COR-L47 (cell line): ENCODE results near the gene ADGRB3.
"Not testable (repeated sequence)": the region's sequence is repeated elsewhere in the genome, so short reads cannot be mapped to it uniquely, and the experiment has no call there.

Source experiments
- DNase-seq: peaks from one replicate; lab custom pipeline; 2025; lab: John Stamatoyannopoulos, UW

Gene ADGRB3

DNA sequence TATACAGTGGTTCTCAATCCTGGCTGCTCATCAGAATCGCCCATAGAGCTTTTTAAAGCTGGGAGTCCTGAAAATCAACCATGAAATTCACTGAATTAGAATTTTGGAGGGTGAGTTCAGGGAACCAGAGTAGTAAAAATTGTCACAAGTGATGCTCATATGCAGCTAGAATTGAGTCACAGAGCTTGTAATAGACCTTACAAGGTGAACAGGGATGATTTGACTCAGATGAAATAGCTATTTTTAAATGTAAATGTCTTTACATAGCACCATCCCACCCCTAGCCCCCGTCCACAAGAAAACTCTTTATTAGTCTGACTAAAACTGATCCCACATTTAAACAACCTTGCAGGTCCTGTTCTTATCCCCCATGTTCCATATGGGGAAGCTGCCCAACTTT, 630.0 kb downstream of the ADGRB3 start:
- no peak for DNase-seq

DNA sequence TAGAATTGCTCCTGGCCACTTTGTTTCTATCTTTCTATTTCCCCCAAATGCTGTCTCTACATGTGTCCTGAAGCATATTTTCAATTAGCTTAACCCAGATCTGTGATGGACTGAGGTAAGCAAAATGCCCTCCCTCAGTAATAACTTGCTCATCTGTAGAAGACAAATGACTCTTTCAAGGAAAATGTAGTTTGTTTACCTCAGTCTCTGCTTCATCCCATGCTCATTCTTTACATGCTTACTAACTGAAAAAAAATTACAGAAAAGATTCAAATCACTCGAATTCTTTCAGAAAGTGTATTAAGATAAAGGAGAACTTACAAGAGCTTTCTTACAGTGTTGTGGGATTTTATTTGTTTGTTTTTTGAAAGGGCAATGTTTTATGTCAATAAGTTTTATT, 630.6 kb downstream of the ADGRB3 start:
- DNase-seq = no peak

DNA sequence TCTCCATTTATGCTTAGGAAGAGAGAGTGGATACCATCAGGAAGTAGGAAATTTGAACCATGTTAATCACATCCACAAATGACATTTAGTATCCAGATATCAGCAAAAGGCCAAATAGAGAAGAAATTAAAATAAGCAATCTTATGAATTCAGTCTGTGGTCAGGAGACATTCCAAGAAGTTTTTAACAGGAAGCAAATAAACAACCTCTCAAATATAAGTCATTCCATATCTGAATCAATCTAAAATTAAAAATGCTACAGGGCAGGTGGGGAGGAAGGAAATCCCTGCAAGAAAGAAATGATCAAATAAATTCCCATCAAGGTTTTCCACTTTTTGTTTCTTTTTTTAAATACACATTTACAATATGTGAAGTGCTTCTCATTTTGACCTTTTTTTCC, 641.1 kb downstream of the ADGRB3 start:
- no peak for DNase-seq

DNA sequence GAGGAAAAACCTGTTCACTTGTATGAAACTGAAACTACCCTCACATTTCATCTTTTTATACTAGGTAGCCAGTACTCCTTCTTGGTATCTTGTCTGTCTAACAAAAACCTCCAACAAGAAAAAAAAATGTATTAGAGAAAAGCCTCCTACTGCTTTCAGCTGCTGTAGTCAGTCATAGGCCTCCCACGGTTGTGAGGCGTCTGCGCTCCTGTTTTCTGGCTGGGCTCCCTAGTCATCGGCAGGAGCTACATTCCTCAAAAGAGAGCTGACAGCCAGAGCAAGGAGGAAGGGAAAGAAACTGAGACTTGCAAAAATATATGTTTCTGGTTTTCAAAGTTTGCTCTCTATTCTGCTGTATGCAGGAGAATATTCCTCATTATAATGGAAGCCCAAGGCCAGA, 644.7 kb downstream of the ADGRB3 start:
- DNase-seq = no peak

DNA sequence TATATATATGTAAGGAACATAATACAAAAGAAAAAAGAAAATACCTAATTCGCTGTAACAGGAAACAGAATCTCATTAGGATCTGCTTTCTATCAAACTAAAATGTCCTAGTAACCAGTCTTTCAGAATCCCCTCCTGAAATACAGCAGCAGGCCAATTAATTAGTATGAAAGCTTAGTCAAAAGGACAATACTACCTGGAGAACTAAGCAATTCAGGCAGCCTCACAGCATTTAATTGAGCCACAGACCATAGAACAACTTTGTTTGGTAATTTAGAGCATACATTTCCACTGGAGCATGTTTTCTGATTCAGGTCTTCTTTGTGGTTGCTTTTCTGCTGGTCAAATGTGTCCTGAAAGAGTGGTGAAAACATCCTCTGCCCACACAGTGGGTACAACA, 645.8 kb downstream of the ADGRB3 start:
- DNase-seq = peak; percentile 31

DNA sequence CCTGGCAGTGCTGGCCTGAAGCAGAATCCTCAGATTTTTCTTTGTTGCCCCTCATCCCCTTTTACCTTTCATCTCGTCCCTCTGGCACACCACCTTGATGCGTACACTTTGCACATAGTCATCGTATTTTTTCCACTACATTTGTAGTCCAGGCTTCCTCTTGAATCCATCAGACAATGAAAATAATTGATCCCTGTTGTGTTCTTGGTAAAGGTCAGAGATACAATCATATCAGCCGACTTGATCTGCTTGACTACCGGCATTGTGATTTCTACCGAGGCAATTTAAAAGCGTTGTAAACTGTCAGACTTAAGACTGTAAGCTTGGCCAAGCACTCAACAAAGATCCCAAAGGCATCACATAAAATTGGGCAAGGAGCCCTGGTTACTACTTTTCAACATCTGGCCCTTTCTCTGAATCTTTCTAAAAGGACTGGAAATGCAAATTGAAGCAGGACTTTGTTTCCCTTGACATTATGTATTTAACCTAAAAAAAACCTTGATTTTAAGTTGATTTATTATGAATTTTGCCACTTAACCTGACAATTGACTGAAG, 649.2 kb downstream of the ADGRB3 start:
- DNase-seq = no peak

DNA sequence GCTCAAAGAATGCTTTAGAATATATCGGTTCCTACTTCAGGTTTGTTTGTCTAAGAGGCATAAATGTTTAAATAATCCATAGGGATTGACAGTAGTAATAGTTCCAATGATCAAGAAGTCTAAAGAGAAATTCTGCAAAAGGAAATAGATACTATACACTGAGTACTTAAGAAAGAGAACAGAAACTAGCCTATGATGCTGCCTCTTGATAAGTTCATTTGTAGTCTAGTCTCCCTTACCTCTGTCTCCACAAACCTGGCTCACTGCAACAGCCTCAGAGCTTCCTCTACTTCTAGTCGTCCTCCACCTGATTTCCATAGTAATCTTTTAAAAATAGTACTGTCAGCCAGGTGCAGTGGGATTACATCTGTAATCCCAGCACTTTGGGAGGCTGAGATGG, 650.0 kb downstream of the ADGRB3 start:
- no peak for DNase-seq

DNA sequence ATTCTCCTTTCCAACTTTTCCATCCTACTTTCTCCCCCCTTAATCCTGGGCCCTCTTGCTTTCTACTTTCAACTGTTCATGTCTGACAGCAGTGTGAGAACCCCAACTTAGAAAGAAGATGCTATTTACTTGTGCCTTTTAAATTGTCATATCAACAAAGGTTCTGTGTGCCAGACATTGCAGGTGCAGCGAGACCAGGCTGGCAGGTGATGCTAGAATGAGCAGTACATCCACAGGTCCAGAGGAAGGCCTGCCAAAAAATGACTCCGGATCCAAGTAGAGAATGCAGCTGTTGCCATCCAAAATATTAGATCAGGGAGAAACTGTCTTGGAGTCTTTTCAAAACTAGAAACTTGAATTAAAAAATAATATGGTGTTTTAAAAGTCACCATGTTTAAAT, 651.2 kb downstream of the ADGRB3 start:
- DNase-seq = peak; percentile 73

DNA sequence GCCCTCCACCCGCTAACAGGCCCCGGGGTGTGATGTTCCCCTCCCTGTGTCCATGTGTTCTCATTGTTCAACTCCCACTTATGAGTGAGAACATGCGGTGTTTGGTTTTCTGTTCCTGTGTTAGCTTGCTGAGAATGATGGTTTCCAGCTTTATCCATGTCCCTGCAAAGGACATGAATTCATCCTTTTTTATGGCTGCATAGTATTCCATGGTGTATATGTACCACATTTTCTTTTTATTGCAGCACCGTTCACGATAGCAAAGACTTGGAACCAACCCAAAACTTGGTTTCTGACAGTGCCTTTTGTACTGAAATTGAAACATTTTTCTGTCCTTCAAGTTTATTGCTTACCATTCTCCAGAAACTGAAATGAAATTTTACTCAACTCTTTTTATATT, 653.1 kb downstream of the ADGRB3 start:
- DNase-seq = not testable (repeated sequence)

DNA sequence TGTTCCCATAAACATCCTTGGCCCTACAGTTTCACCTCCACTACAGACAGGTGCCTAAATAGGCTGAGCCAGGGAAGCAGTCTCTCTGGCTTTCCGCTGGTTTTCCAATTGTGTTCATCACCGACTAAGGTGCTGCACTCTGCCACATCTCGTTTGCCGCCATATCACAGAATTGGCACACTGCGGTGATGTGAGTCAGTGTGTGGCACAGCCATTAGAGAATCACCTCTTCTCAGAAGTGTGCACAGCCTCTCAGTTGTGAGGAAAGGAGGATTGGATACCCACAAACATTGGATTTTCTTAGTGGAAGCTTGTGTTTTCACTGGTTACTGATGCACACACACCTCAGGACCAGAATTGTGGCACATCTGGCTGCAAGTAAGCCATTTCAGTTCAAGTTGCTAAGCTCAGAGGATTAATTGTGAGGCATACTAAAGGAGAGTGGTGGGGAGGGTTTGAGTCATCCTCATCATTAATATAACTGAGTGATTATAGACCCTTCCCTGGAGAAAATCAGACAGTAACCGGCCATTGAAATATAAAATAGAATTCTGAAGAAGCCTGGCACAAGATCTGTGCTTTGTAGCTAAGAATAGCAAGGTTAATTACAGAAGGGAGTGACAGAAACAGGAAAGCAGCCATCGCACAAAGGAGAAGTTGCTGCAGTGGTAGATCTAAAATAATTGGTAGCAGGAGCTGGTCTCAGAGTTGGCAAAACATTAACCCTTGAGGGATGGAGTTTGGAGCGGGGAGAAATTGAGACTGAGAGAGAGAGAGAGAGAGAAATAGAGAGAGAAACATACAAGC, 654.8 kb downstream of the ADGRB3 start:
- DNase-seq = no peak

DNA sequence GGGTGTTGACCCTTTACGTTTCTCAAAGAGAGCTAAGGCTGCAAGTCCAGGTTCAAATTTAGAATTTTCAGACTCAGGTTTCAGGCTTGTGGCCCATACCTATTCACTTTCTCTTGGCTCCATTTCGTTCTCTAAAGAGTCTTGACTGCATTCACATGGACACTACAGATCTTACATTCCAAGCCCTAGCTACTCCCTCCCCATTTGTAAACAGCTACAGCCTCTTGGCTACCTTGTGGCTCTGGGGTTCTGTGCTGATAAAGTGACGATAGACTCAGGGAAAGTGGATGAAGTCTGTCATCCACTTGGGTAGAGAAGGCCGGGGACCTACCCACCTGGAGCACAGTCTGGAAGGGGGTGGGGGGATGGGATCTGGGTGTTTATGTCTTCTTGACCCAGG, 658.4 kb downstream of the ADGRB3 start:
- no peak for DNase-seq

DNA sequence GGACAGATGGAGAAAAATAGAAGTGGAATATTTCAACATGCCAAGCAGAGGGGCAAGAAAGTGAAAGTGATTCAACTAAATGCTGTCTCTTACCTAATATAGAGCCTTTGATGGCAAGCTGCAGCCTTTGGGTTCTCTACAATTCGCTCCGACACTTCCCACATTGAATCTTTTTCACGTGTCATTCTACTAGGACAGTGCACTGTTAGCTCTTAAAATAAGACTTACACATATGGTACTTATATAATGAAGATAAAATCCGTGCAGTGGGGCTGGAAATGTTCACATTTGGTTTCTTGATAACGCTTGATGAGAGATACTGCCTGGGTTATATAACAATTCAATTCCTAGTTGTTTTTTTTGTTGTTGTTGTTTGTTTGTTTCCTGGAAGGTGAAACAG, 659.3 kb downstream of the ADGRB3 start:
- no peak for DNase-seq

DNA sequence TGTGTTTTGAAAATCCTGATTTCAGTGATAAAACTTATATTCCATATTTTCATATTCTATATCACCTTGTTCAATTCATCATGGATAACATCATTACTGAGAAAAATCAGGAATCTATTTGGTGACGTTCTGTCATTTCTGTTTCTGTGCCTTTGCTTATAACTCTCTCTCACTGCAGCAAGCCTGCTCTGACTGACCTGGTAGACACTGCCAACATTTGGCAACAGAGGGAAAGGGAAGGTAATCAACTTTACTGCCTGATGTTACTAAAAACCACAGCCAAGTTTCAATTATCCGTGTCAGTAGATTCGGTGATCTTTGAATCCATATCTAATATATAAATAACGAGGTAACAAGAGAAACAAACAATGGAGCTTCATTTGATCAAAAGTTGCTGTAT, 659.8 kb downstream of the ADGRB3 start:
- DNase-seq = no peak

DNA sequence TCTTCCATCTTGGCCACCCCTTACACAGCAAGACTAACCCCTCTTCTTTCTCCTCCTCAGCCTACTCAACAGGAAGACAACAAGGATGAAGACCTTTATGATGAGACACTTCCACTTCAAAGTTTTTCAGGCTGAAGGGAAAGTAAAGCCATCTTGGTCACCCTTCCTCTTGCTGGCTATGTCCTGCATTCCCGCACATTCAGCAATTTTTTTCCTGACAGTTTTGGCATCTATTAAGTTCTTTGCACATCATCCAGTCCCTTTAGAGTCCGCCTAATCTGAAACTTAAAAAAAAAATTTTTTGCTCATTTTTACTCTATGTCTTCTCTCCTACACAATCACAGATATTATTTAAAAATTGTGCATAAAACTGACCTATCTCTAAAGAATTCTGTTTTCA, 668.3 kb downstream of the ADGRB3 start:
- DNase-seq = no peak

DNA sequence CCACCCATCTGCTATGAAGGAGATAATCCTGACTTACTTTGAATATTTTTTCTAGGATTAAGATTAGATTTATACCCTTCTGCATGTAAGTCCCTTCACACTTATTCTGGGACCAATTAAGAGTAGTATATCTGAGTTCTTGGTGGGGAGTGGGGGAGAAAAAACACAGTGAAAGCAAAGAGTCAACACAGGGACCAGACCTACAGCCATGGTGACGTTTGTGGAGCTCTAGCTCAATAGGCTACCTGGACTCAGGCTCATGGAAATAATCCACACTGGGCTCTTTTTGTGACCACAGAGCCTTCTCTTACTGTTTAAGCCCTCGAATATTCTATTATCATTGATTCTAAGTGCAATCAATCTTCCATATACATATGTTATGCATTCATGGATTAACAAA, 670.4 kb downstream of the ADGRB3 start:
- no peak for DNase-seq

DNA sequence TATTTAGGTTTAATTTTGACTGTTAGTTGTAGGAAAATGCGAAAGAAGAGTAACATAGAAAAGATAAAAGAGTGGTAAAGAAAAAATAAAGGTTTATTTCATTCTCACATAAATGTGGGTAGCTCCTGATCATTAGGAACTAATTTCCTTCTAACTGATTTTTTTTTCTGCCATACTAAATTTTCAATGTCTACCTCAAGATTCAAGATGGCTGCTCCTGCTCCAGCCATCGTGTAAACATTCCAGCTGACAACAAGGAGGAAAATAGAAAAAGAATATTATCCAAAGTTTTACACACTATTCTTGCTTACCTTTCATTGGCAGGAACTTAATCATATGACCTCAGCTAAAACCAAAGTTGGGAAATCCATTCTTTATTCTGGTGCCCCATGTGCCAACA, 673.5 kb downstream of the ADGRB3 start:
- no peak for DNase-seq

DNA sequence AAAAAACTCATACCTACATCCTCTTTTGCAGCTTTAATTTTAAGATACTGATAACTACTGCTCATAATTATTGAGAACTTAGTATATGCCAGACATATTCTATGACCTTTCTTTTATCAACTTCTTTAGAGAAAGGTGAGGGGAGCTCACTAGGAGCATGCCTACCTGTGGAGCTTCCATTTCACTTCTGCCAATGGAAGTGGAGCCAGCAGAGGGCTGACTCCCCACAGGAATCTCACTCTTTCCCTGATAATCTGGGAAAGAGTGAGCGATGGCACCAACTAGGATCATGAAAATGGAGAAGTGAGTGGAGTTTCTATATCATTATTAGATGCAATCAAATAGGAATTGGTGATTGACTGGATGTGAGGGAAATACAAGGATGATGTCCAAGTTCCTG, 676.8 kb downstream of the ADGRB3 start:
- DNase-seq = no peak

DNA sequence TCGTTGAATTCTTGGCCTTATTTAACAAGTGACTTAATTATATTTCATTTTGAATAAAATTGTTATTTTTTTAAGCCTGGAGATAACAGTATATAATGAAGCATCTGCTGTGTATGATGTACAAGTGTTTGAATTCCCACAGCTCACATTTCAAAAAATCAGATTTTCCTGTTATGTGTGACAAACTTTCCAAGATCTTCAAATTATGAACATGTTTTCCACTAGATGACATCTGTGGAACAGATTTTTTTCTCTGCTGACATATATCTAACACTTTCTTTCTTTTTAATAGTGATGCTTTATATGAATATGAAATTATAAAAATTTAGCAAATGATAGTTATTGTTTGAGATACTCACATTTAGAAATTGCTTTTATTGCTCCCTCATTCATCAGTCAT, 678.9 kb downstream of the ADGRB3 start:
- no peak for DNase-seq

DNA sequence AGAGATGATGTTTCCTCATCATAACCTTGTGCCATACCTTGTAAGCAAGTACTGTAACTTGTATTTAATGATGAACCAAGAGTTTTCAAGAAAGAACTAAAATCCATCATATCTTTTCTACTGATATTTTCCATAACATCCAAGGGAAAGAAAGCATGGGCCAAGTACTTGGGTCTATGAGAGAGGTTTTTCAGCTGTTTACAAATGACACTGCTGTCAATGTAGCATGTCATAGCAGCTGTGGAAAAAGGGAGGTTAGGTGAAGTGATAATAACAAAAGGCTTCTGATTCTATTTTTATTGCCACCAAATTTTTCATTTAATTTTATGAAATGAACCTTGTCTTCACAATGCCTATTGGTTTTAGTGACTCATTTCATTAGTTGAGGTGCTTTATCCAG, 679.4 kb downstream of the ADGRB3 start:
- no peak for DNase-seq

DNA sequence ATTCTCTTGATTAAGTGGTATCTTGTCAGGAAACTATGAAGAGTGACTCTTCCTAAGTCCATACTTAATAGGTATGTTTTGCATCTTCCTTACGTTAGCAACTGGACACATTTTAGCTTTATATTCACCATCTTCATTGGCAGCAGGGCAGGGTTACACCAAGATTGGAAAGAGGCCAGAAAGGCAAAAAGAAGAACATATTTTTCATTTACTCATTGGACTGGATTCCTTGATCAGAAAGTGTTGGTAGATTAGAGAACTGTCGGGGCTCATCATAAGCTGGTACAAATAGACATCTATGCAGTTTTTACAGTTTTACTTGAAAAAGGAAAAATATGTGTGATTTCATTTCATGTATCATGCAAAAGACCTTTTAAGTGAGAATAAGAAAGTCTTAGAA, 696.8 kb downstream of the ADGRB3 start:
- no peak for DNase-seq

DNA sequence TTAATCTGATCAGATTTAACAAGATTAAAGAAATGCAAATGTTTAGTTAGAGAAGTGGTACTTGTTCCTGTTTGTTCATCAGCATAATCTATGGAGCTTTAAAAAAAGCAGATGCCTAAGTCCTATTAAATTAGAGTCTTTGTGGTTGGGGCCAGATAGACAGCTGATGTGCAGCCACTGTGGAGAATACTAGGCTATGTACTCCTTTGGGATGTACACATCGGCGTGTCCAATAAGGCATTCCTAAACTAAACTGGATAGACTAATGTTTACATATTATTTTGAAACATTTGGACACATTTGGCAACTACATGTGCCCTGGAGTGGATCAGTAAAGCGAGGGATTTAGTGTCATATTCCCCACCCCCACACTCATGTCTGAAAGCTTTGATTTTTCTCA, 702.2 kb downstream of the ADGRB3 start:
- no peak for DNase-seq

DNA sequence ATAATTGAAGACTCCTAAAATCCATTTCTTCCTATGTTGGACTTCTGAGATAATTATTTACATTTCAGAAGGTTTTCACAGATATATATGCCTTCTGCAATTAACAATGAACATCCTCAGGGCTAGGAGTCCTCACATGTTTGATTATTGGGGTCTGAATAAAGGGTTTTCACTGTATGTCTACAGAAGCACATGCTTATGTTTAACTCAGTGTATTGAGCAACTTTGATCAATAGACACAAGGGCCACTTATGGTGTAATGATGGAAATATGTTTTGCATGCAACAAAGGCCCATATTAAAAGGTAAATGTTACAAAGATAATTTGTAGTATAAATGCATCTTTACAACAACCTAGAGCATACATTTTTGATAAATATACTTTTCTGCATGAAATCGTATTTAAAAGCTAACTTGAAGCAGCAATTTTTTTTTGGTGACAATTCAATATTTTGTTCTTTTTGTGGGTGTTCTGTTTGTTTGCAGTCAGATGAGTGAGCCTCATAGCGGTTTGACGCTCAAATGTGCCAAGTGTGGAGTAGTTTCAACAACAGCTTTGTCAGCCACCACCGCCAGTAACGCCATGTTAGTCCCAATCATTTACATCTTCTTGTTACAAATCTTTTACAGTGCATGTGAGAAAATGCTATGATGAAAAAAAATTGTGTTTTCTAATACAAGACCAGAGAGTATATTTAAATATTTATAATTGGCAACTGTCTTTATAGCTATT, 703.5 kb downstream of the ADGRB3 start:
- DNase-seq = no peak

DNA sequence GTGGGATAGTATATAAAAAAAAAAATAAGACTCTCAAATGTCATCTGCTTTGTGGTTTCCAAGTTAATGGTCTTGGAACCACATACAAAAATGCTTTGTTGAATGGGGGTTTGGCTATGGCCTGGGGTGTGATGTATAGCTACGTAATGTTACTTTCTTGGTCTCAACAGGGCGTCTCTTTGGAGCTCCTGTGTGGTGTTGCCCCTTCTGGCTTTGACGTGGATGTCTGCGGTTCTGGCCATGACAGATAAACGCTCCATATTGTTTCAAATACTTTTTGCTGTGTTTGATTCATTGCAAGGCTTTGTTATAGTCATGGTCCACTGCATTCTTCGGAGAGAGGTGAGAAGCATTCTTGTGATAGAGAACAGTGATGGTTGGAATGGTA, 704.1 kb downstream of the ADGRB3 start:
- no peak for DNase-seq

DNA sequence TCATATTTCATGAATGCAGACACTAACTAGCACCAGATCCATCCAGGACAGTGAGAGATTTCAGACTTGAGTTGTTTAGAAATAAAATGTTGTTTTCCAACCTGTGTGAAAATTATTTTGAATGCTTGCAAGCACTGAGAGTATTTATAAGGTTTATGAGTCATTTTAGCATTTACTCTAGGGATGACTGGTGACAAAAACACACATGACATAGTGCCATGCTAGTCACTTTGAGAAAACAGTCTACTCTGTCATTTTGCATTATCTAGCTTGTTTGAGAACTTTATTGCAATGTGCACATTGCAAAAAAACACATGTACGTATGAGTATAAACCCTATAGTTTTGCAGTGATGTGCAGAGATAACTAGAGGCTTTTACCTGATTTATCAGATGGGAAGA, 705.1 kb downstream of the ADGRB3 start:
- no peak for DNase-seq
